ENCODE measurements around the gene SIGLEC11.
A peak's percentile ranks its signal among the peaks of the same experiment; 100 is the strongest.
"Not testable (repeated sequence)": the region's sequence is repeated elsewhere in the genome, so short reads cannot be mapped to it uniquely, and the experiment has no call there.

Gene SIGLEC11

DNA sequence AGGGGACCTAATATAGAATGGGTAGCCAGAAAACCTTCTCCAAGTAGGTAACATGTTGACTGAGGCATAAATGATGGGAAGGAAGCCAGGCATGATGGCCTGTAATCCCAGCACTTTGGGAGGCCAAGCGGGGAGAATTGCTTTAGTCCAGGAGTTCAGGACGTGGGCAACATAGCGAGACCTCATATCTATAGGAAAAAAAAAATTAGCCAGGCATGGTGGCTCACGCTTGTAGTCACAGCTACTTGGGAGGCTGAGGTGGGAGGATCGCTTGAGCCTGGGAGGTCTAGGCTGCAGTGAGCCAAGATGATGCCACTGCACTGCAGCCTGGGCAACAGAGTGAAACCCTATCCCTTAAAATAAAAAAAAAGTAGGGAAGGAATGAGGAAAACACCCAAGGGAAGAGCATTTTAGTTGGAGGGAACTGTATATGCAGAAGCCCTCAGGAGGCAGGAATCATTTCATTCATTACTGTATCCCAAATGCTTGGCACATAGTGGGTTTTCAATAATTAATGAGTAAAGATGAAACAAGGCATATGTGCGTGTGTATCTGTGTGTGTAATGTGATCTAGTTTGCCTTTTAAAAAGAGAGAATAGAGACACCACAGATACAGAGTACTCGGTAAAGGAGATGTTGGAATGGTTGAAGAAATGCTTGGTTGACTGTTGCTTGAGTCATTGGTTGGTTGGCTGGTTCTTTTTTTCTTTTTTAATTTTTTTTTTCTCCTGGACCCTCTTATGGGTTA is 29.5 kb downstream of the SIGLEC11 start:
- DNase-seq (ENCODE audit: low read depth), result no peak
- H3K4me3 ChIP-seq (ENCODE audit: low read depth, low read length), result peak overlapping the region; percentile 90

DNA sequence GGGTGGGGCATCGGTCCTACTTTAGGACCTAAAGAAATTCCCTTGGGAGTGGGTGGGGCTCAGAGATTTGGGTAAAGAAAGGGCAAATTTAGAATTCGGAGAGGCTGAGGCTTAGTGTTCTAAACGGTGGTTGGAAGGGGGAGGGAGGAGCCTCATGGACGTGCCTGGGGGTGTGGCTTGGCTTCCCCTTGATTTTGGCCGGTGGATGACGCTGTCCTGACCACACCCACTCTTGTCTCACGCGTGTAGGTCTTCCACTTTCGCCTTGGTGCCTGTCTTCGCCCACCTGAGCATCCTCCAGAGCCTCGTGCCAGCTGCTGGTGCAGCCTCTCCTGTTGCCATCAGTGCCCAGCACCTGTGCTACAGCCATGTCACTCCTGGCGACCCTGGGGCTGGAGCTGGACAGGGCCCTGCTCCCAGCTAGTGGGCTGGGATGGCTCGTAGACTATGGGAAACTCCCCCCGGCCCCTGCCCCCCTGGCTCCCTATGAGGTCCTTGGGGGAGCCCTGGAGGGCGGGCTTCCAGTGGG is 30.4 kb downstream of the SIGLEC11 start:
- peak overlapping the region; percentile 90 for H3K4me3 ChIP-seq (ENCODE audit: low read depth, low read length)

DNA sequence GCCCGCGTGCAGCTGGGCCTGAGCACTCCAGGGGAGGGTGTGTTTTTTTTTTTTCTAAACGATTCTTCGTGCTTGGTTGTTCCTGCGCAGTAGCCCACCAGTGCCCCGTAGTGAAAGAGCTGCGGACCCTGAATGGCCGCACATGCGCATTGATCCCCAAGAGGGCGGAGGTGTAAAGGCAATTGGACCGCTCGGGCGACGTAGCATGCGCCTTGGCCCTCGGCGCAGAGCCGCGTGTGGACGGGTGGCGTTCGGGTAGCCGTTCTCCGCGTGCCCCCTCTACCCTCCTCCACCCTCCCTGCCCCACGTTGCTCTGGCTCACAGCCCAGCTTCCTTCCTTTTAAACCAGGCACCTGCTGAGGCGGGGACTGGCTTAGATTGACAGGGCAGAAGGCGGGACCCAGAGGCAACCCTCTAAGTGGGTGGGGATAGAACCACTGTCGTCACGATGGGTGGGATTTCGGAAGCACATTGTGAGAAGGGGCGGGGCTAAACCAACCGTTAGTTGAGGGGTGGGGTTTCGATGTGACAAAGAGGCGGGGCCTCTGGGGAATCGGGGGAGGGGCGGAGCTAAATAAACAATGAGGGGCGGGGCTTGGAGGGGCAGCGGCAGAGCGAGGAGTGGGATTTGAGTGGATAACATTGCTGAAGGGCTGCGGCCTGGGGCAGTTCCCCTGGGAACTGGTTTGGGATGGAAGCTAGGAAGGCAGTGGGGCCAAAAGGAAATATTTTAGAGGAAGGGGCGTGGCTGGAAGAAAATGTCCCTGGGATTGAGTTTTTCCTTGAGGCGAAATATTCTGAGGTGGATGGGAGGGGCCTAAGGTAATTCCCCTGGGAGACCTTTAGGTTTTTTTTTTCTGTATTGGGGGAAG is 31.1 kb downstream of the SIGLEC11 start:
- peak; percentile 86 for DNase-seq (ENCODE audit: low read depth)

More for the DNA sequence above, 30.4 kb downstream of the SIGLEC11 start:
- no peak for DNase-seq (ENCODE audit: low read depth)

DNA sequence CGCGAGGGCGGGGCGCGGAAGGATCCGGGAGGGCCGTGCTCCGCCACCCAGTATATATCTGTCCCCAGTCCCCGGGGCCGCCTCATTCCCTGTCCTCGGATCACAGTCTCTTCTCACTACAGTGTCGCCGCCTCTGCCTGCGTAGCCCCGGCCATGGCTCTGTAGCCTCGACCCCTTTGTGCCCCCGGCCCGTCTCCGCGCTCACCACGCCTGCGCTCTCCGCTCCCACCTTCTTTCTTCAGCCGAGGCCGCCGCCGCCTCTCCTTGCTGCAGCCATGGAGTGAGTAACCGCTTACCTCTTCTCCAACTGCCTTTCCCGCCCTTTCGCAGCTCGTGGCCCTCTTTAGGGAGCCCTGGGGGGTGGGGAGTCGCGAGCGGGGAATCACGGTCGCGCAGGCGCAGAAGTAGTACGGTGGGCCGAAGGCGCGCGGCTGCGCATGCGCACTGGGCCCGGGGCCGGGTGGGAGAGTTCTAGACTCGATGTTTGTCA is 31.8 kb downstream of the SIGLEC11 start, which contains the start of the genes ATF5 and NUP62:
ATF5 (plus strand) TSS at position 85 of the 490 bp plus-strand sequence. CDS start 1,646 bp downstream, outside the sequence.
NUP62 (minus strand) TSS at position 384 of the 490 bp plus-strand sequence. CDS start 19,697 bp downstream, outside the sequence.
- DNase-seq (ENCODE audit: low read depth), result no peak
- H3K4me3 ChIP-seq (ENCODE audit: low read depth, low read length), result peak within 1 kb of the TSS; percentile 90

More for the DNA sequence above, 31.1 kb downstream of the SIGLEC11 start:
- peak overlapping the region; percentile 90 for H3K4me3 ChIP-seq (ENCODE audit: low read depth, low read length)

DNA sequence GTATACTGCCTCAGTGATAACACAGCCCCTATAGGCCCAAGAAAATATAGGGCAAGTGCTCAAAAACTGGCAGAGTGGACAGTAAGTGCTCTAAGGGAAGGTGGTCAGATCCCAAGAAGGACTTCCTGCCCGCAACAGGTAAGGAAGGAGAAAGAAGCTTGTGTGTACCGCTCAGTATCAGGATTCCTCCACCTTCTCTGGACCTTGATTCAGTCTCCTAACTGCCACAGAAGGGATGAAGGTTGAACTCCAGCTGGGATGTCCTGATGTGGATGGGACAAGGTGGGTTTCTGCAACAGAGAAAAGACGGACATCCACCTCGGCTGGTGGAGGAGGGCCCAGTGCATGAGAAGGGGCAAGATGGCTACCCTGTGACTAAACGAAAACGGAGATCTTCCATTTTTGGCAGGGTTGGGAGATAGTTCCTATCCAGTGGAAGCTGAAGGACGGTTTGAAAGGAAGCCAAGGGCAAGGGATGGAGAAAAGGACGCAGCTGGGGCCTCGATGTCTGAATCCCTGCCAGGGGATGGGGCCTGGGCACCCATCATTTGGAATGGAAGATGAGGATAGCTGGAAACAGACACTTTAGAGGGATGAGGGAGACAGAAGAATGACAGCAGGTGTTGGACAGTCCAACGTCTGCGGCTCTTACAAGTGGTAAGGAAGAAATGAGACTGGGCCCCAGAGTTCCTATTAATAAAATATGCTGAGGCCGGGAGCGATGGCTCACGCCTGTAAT is 33.3 kb downstream of the SIGLEC11 start:
- DNase-seq (ENCODE audit: low read depth), result no peak
- peak overlapping the region; percentile 90 for H3K4me3 ChIP-seq (ENCODE audit: low read depth, low read length)

DNA sequence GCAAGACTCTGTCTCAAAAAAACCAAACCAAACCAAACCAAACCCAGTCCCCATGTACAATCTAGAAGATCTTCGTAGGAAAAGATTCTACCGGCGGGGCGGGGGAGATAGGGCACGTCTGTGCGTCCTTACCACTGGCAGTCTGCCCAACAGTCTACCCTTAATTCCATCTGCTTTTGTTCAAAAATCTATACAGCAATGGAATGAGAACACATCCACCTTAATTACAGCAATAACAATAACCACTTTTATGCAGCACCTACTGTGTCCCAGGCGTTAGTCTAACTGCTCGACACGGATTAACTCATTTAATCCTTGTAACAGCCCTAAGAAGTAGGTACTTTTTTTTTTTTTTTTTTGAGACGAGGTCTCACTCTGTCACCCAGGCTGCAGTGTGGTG is 34.5 kb downstream of the SIGLEC11 start:
- H3K4me3 ChIP-seq (ENCODE audit: low read depth, low read length), result no peak overlapping the region
- DNase-seq (ENCODE audit: low read depth), result no peak

DNA sequence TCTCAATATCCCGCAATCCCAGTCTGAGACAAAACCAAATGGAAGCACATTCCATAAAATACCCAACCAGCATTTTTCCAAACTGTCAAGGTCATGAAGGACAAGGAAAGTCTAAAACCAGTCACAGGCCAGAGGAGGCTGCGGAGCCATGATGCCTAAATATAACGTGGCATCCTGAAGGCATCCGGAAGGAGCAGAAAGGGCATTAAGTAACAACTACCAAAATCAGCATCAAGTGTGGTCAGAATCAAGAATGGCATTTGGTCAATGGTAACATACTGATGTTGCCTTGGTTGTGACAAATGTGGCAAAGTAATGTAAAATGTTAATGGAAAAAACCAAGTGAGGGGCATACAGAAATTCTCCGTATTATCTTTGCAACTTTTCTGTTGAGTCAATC is 35.5 kb downstream of the SIGLEC11 start:
- no peak for DNase-seq (ENCODE audit: low read depth)

DNA sequence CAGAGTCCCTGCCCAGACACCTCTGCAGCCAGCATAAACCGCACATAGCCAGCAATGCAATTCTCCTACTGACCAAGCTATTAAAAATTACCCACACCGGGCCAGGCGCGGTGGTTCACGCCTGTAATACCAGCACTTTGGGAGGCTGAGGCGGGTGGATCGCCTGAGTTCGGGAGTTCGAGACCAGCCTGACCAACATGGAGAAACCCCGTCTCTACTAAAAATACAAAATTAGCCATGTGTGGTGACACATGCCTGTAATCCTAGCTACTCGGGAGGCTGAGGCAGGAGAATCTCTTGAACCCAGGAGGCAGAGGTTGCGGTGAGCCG is 36.1 kb downstream of the SIGLEC11 start:
- H3K4me3 ChIP-seq (ENCODE audit: low read depth, low read length); DNase-seq (ENCODE audit: low read depth): not testable (repeated sequence)

More for the DNA sequence above, 35.5 kb downstream of the SIGLEC11 start:
- H3K4me3 ChIP-seq (ENCODE audit: low read depth, low read length), result no peak overlapping the region

DNA sequence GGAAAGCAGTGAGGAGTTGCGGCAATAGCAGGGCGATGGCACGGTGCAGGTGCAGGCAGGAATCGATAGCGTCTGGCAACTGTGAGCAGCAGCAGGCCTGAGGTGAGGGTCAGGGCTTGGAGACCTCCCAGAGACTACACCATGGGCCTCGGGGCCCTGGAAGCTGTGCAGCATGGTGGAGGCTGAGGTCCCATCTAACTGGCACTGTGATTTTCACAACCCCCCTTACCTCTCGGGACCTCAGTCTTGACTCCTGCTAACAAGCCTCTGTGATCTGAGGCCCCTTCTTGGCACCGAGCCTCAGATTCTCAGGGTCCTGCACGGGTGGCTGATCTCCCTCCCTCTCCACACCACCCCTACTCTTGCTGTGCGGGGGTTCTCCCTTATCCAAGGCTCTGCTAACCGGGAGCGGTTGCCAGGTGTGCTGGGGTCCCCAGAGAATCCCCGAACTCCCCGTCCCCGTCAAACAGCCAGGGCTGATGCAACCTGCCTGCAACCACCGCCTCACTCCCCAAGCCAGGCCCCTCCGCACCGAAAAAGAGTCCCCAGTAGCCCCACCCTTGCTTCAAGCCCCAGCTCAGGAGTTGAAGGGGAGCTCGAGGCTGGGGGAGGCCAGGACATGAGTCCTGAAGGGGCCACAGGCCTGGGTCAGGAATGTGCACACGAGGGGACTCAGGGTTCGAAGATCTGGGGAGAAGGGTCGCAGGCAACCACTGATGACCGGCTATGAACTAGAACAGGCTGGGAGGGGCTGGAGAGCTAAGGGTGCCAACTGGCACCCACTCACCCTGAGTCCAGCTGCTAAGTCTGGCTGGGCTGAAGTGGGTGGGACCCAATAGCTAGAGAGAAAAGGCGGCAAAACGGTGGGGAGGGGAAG is 36.7 kb downstream of the SIGLEC11 start:
- H3K4me3 ChIP-seq (ENCODE audit: low read depth, low read length), result no peak overlapping the region
- DNase-seq (ENCODE audit: low read depth), result no peak

DNA sequence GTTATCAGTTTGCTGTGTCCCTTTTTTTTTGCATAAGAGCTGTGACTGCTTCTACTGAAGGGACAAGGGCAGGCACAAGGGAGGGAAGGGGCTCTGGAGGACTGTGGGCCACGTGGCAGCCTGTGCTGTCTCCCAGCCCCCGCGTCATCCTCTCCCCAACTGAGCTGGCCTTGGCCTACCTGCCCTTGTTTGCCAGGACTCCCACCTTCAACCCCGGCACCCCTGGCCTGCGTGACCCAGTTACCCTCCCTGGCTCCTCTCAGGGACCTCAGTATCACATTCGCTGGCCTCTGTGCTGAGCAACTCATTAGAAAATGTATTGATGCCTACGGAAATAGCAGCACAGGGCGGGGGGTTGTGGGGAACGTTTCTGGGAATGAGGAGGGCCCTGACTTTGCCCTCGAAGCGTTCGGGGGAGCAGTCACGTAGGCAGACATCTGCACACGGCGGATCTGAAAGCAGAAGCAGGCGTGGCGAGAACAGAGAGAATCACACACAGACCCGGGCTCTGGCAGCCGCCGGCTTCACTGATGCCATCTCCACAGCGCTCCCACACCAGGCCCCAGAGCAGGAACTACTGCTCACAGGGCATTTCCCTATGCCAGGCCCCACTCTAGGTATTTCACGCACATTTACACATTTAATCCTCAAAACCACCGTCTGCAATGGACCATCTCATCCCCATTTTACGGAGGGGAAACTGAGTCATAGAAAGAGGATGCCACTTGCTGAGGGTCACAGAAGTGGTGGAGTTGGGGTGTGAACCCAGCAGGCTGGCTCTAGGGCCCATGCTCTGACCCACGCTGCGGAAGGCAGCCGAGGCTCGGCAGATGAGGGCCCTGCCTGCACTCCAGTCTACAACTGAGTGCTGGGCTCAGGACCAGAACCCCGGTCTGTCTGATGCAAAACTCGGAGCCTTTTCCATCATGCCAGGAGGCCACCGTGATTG is 37.6 kb downstream of the SIGLEC11 start:
- H3K4me3 ChIP-seq (ENCODE audit: low read depth, low read length), result no peak overlapping the region
- no peak for DNase-seq (ENCODE audit: low read depth)

DNA sequence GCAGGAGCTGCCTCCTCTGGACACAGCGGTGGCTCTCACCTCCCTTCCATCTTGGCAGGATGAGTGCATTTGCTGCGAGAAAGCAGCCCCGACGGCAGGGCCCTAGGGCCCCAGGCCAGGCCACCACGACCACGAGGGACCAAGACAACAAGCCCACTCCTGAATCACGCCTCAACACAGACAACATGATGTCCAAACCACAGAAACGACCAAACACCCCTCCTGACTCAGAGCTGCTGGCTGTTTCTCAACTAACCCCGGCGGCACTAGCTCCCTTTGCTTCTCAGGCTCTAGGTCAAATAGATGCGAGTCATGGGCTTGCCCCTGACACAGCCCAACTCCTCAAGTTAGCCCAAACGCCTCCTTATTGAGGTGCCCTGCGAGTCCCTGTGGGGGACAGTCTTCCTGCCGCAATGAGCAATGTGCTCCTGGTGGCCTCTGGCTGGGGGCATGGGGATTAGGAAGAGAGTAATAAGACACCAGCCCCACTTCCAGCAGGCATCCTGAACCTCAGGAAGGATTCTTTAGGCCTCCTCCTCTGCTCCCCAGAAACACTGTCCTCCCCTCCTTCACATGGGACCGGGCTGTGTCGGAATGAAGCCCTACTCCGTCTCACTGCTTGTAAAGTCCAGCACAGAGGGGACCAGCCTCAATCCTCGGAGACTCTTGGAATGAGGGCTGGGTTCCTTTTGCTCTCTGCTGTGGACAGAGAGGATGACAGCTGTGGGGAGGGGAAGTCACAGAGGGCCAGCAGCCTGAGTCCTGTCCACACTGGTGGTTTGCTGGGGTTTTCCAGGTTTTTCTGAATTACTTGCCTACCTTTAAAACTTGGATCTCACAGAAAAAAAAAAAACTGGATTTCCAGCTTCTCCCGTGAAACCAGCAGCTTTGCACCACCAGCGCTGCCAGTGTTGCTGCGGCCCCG is 38.8 kb downstream of the SIGLEC11 start:
- H3K4me3 ChIP-seq (ENCODE audit: low read depth, low read length), result no peak overlapping the region
- peak; percentile 45 for DNase-seq (ENCODE audit: low read depth)

DNA sequence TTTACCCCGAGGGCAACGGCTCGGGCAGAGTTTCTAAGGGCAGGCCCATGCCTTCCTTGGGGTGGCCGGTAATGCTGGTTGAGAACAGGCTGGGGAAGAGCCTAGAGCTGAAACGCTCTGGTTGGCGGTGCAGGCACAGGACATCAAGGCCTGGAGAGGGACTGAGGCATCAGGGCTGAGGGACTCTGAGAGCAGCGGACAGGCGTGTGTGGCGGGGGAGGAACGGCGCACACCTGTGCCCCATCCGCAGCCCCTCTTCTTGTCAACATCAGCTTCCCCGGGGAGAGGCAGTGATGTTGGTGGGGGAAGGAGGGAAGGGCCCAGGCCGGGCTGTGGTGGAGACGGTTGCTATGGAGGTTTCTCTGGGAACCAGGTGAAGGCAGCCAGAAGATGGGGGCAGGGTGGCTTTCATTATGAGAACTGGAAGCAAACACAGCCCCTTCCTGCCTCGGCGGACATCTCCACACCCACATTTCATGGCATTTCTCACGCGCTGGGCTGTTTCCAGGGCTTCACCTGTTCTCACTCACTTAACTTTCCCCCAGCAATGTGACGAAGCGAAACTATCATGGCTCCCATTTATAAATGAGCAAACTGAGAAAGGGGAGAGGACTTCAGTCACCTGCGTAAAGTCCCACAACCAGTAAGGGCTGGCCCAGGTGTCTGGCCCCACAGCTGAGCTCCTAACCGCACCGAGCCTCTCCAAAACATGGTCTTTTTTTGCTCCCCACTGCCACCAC is 40.2 kb downstream of the SIGLEC11 start:
- H3K4me3 ChIP-seq (ENCODE audit: low read depth, low read length), result no peak overlapping the region

DNA sequence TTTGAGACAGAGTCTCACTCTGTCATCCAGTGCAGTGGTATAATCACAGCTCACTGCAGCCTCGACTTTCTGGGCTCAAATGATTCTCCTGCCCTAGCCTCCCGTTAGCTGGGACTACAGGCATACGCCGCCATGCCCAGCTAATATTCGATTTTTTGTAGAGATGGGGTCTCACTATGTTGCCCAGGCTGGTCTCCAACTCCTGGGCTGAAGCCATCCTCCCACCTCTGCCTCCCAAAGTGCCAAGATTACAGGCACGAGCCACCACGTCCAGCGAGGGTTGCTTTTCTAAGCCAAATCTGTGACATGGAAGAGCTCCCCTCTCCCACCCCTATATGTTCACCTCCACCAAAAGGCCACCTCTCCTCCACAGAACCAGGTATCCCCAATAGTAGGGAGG is 42.9 kb downstream of the SIGLEC11 start:
- H3K4me3 ChIP-seq (ENCODE audit: low read depth, low read length), result no peak overlapping the region
- DNase-seq (ENCODE audit: low read depth), result no peak

More for the DNA sequence above, 40.2 kb downstream of the SIGLEC11 start:
- DNase-seq (ENCODE audit: low read depth), result no peak

DNA sequence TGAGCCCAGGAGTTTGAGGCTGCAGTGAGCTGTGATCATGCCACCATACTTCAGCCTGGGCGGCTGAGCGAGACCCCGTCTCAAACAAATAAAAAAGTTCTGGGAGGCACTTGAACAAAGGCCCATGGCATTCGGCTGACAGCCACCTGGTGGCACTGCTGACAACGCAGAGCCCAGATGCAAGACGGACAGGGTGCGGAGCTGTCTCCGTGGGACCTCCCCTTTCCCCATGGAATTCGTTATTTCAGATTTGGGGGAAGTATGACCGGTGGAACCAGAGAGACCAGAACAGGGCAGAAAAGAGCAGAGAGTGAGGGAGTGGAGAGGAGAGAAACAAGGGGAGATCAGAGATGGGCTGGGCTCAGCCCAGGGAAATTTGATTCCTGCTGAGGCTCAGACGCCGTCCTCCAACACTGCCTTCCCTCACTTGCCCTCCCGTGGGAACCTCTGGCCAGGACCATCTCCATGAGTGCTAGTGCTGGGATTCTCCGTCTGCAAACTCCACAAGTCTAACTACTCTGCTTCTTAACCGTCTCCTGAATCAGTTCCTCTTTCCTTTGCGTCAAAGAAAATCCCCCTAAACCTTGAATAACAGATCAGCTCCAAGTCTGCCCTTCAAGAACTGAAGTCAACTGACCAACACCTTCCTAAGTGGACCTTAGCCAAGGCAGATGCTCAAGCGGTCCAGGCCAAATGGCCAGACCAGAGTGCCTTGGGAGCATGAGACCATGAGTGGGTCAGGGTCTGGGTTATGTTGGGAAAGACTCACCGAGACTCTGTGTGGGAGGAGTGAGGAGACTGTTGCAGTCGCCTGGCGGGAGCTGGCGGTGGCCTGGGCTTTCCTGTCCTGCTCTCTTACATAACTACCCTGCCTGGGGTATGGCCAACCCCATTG is 43.9 kb downstream of the SIGLEC11 start:
- DNase-seq (ENCODE audit: low read depth), result no peak
- H3K4me3 ChIP-seq (ENCODE audit: low read depth, low read length), result no peak overlapping the region

DNA sequence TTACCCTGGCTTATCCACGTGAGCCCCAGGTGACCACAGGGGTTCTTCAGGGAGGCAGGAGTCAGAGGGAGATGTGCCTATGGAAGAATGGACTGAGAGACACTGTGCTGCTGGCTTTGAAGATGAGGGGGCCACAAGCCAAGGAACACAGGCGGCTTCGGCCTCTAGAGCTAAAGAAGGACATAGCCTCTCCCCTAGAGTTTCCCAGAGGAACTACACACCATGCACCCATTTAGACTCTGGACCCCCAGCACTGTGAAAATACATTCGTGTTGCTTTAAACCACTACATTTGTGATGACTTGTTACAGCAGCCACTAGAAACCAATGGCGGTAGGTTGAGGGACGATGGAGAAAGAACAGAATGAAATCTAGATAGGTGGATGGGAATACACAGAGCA is 45.7 kb downstream of the SIGLEC11 start:
- no peak for DNase-seq (ENCODE audit: low read depth)
- H3K4me3 ChIP-seq (ENCODE audit: low read depth, low read length), result no peak overlapping the region

Measured in skeletal muscle cell (primary cell).